Neural crest cell (in vitro differentiated cells): Measurements from ENCODE around the gene CLPTM1L. TPM values are rescaled to one million over a fixed set of nuclear protein-coding genes. Genes with fewer than 3 reads are reported as not detected.
"Not testable (repeated sequence)": the region's sequence is repeated elsewhere in the genome, so short reads cannot be mapped to it uniquely, and the experiment has no call there.

Source experiments
- DNase-seq: peaks from one replicate; pipeline ENCODE4 v3.0.0; 2021; ENCODE audit warnings: low read depth, mixed read lengths, low spot score
- H3K27ac Mint-ChIP-seq: one replicate; pipeline ENCODE4 v1.8.0; 2021; ENCODE audit warnings: mild to moderate bottlenecking, mixed read lengths; ENCODE audit not compliant: unreplicated experiment
- H3K27me3 Mint-ChIP-seq: 2 replicates; pipeline ENCODE4 v1.8.0; 2021; ENCODE audit warnings: low read depth, mild to moderate bottlenecking, mixed read lengths
- H3K36me3 Mint-ChIP-seq: 2 replicates; pipeline ENCODE4 v1.8.0; 2021; ENCODE audit warnings: low read depth, mild to moderate bottlenecking, mixed read lengths
- H3K4me1 Mint-ChIP-seq: 2 replicates; pipeline ENCODE4 v1.8.0; 2021; ENCODE audit warnings: mixed read lengths
- H3K4me3 Mint-ChIP-seq: one replicate; pipeline ENCODE4 v1.8.0; 2021; ENCODE audit warnings: mild to moderate bottlenecking, mixed read lengths
- H3K9me3 Mint-ChIP-seq: 2 replicates; pipeline ENCODE4 v1.8.0; 2021; ENCODE audit warnings: mixed read lengths
- CTCF ChIP-seq: fragments of 200-600 bp; sonication (generic); conservative IDR thresholded peaks from 2 replicates; pipeline ENCODE4 v1.5.0; 2021; ENCODE audit warnings: antibody characterized with exemption, mild to moderate bottlenecking
- total RNA-seq: library from RNA; stranded (reverse); gene quantifications from 2 replicates; pipeline ENCODE4 v1.2.1, GENCODE V29; 2021

The CLPTM1L gene
- total RNA-seq, 1 donor from 2014 or later: 103 TPM

GRCh38 chr5:1335540-1336095, 9.3 kb downstream of the CLPTM1L start:
- H3K36me3 Mint-ChIP-seq: peaks cover 3% of the 10 kb centered on the region
- no peak for DNase-seq

DNA sequence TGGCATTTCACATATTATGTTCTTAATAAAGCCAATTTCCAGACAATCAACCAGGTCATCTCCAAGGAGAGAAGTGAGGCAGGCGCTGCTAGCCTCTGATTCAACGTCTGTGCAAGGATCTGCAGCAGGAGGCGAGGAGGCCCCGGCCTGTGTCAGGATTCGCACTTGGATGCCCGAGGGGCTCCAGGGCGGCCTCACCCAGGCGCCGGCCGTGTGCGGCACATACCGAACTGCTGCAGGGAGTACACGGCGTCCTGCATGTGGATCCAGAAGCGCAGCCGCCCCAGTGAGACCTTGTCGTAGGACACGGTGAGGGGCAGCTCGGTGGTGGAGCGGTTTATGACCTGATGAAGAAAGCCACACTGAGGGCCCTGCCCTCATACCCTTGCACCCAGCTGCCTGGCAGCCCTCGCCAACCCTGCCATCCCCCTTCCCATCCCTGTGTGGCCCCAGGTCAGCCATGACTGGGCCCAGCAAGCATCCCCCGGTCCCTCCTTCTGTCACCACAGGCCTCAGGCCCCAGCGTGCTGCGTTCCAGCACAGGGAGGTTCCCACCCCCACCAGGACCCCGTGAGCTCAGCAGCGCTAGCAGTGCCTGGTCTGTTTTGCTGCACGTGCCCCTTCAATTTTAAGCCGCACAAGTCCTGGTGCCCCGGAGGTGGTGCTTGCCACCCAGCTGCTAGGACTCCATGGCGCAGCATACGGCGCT, 9.9 kb downstream of the CLPTM1L start:
- peaks cover 3% of the 10 kb centered on the region for H3K36me3 Mint-ChIP-seq
- no peaks in the 10 kb centered on the region for H3K9me3 Mint-ChIP-seq
- H3K27me3 Mint-ChIP-seq: no peaks in the 10 kb centered on the region
- H3K27ac Mint-ChIP-seq: no peak overlapping the region
- H3K4me3 Mint-ChIP-seq: no peak overlapping the region
- H3K4me1 Mint-ChIP-seq: no peaks in the 10 kb centered on the region
- TF ChIP-seq CTCF: no peak
- DNase-seq: no peak

More at GRCh38 chr5:1335540-1336095, 9.3 kb downstream of the CLPTM1L start:
- Mint-ChIP-seq H3K4me3 (no peak overlapping the region), H3K27me3 (no peaks in the 10 kb centered on the region), H3K27ac (no peak overlapping the region), H3K9me3 (no peaks in the 10 kb centered on the region), H3K4me1 (no peaks in the 10 kb centered on the region)
- TF ChIP-seq CTCF: no peak

DNA sequence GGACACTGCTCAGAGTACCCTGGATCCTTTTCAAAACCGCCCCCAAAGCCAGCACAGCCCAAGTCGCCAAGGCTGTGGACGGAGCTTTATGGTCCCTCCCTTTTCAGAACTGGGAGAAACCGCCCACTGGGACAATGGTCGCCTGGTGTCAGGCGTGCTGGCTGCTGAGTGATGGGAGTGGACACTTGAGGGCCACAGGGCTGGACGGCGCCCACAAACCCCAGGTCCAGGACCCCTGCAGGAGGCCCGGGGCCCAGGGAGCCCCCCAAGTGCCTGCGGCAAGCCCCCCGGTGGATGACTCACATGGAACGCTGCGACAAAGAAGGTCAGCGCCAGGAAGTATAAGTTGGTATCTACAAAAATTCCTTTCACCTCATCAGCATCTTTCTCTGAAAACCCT, 10.9 kb downstream of the CLPTM1L start:
- no peak overlapping the region for H3K27ac Mint-ChIP-seq
- no peak overlapping the region for H3K4me3 Mint-ChIP-seq
- TF ChIP-seq CTCF: no peak
- no peaks in the 10 kb centered on the region for H3K9me3 Mint-ChIP-seq
- no peaks in the 10 kb centered on the region for H3K27me3 Mint-ChIP-seq
- no peaks in the 10 kb centered on the region for H3K4me1 Mint-ChIP-seq
- no peak for DNase-seq
- peaks cover 3% of the 10 kb centered on the region for H3K36me3 Mint-ChIP-seq

DNA sequence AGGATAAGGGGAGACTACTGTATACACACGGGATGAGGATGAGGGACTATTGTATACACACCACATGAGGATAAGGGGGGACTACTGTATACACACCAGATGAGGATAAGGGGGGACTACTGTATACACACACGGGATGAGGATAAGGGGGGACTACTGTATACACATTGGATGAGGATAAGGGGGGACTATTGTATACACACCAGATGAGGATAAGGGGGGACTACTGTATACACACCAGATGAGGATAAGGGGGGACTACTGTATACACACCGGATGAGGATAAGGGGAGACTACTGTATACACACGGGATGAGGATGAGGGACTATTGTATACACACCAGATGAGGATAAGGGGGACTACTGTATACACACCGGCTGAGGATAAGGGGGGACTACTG, 11.6 kb downstream of the CLPTM1L start:
- H3K9me3 Mint-ChIP-seq, H3K36me3 Mint-ChIP-seq, H3K4me1 Mint-ChIP-seq, DNase-seq, H3K4me3 Mint-ChIP-seq, H3K27me3 Mint-ChIP-seq, H3K27ac Mint-ChIP-seq: not testable (repeated sequence)

- H3K4me3 Mint-ChIP-seq: no peak overlapping the region
- H3K4me1 Mint-ChIP-seq: no peaks in the 10 kb centered on the region
- DNase-seq: no peak
- H3K36me3 Mint-ChIP-seq: peaks cover 8% of the 10 kb centered on the region
- H3K27ac Mint-ChIP-seq: no peak overlapping the region
- TF ChIP-seq CTCF: no peak
- peaks cover 4% of the 10 kb centered on the region for H3K9me3 Mint-ChIP-seq
- no peaks in the 10 kb centered on the region for H3K27me3 Mint-ChIP-seq
Observed at GRCh38 chr5:1332461-1333001, 12.4 kb downstream of the CLPTM1L start.

DNA sequence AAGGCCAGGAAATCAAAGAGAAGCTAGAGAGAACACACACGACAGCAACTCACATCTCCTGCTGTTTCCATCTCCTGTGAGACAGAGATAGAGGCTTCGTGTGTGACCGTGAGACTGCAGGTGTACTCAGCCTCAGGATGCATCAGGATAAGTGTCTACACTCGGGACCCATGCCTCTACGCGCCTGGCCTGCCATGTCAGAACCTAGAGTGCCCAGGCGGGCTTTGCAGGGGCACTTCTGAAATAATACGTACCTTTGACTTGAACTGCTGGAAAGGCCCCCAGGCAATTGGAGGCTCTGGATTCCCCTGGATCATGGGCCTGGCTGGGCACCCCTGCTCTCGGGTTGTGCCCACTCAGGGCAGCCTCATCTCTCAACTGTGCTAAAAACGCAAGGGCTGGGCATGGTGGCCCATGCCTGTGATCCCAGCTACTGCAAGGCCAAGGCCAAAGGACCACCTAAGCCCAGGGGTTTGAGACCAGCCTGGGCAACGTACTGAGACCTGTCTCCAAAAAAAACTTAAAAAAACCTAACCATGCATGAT, 13.0 kb downstream of the CLPTM1L start:
- Mint-ChIP-seq H3K27ac (no peak overlapping the region), H3K4me3 (no peak overlapping the region), H3K36me3 (peaks cover 8% of the 10 kb centered on the region), H3K9me3 (peaks cover 4% of the 10 kb centered on the region), H3K4me1 (no peaks in the 10 kb centered on the region), H3K27me3 (no peaks in the 10 kb centered on the region)
- DNase-seq: no peak
- TF ChIP-seq CTCF: no peak
